Mammary epithelial cell (primary cell): ENCODE measurements around the gene IFT122.

Experiments used
- EZH2 ChIP-seq: IDR thresholded peaks from 2 replicates; pipeline ENCODE4 v1.6.1; 2012; ENCODE audit warnings: low read length, inconsistent platforms, borderline replicate concordance
- TF ChIP-seq, protein P1 (sequence below), 2 donors: IDR thresholded peaks in 1 of 2; conservative IDR thresholded peaks in 1 of 2; 2 replicates each; pipeline ENCODE4 v1.5.1; 2011 to 2012; ENCODE audit warnings: inconsistent platforms in 2 of 2, low read length in 2 of 2, mild to moderate bottlenecking in 2 of 2, control low read depth in 1 of 2, low read depth in 1 of 2; ENCODE audit not compliant: insufficient read depth in 1 of 2; ENCODE audit errors: extremely low read depth in 1 of 2

DNA sequence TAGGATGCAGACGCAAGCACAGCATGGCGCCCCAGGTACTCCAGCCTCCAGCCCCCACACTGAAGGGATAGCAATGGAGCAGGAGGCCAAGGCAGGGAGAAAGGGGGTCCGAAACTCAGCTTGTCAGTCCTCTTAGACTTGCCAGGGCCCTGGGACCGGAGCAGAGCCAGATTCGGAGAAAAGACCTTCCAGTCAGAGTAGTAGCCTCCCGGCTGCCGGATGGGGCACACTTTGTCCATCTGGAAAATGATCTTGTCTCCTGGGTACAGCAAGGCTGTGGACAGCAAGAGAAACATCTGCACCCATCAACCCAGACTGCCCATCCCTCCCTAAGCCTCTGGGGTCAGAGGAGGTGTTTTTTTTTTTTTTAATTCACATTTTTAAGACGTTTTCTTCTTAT is 35.9 kb upstream of the IFT122 start:
- TF ChIP-seq, protein P1, sequence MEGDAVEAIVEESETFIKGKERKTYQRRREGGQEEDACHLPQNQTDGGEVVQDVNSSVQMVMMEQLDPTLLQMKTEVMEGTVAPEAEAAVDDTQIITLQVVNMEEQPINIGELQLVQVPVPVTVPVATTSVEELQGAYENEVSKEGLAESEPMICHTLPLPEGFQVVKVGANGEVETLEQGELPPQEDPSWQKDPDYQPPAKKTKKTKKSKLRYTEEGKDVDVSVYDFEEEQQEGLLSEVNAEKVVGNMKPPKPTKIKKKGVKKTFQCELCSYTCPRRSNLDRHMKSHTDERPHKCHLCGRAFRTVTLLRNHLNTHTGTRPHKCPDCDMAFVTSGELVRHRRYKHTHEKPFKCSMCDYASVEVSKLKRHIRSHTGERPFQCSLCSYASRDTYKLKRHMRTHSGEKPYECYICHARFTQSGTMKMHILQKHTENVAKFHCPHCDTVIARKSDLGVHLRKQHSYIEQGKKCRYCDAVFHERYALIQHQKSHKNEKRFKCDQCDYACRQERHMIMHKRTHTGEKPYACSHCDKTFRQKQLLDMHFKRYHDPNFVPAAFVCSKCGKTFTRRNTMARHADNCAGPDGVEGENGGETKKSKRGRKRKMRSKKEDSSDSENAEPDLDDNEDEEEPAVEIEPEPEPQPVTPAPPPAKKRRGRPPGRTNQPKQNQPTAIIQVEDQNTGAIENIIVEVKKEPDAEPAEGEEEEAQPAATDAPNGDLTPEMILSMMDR (conservative IDR thresholded peaks at IDR 0.05 in 1 of 2, IDR thresholded peaks at IDR 0.05 in 1 of 2; ENCODE audit: extremely low read depth in 1 of 2, insufficient read depth in 1 of 2, low read depth in 1 of 2, low read length in 2 of 2), result no peak
- no peak for TF ChIP-seq EZH2
